GM12875 (cell line): ENCODE measurements around the gene KDELR1.

ENCODE experiments used
- H3K4me3 ChIP-seq: one replicate; pipeline ENCODE4 v1.5.1; 2011; ENCODE audit warnings: low read depth, low read length, control low read depth
- CTCF ChIP-seq: IDR thresholded peaks from 2 replicates; pipeline ENCODE4 v1.5.1; 2011; ENCODE audit warnings: low read depth, mild to moderate bottlenecking, control low read depth, inconsistent platforms, low read length, moderate library complexity, borderline replicate concordance; ENCODE audit not compliant: insufficient read depth

Gene KDELR1

GRCh38 chr19:48418317-48419064 lies 27.1 kb upstream of the KDELR1 start:
- TF ChIP-seq CTCF: no peak
- H3K4me3 ChIP-seq: peak overlapping the region; percentile 18

- TF ChIP-seq CTCF: no peak
- no peak overlapping the region for H3K4me3 ChIP-seq
Observed at GRCh38 chr19:48417421-48417820, 26.1 kb upstream of the KDELR1 start.

GRCh38 chr19:48415806-48416221 lies 24.5 kb upstream of the KDELR1 start:
- no peak overlapping the region for H3K4me3 ChIP-seq
- TF ChIP-seq CTCF: no peak

- TF ChIP-seq CTCF: no peak
- H3K4me3 ChIP-seq: no peak overlapping the region
Observed at GRCh38 chr19:48415395-48415794, 24.0 kb upstream of the KDELR1 start.

- no peak for TF ChIP-seq CTCF
- no peak overlapping the region for H3K4me3 ChIP-seq
Observed at GRCh38 chr19:48413879-48414587, 22.7 kb upstream of the KDELR1 start.

- TF ChIP-seq CTCF: no peak
- no peak overlapping the region for H3K4me3 ChIP-seq
Observed at GRCh38 chr19:48405850-48406249, 14.5 kb upstream of the KDELR1 start.
